AG04450 (cell line): ENCODE measurements around the gene XRCC3. TPM values are rescaled to one million over a fixed set of nuclear protein-coding genes. Genes with fewer than 3 reads are reported as not detected.

Experiments
- CTCF ChIA-PET: fragments of 300-600, 350-600 bp; formaldehyde crosslinking; extraction: SDS; loops from one replicate; lab custom pipeline; 2022; ENCODE audit warnings: antibody characterized with exemption, inconsistent platforms; lab: Charles Lee
- POLR2A ChIA-PET: fragments of 350-600 bp; formaldehyde crosslinking; extraction: SDS; loops from one replicate; lab custom pipeline; 2021; ENCODE audit warnings: antibody characterized with exemption, inconsistent platforms; lab: Yijun Ruan, JAX
- DNase-seq: peaks from one replicate; pipeline ENCODE4 v3.0.0-alpha.2; 2011; ENCODE audit warnings: low read depth, low spot score
- H3K27ac ChIP-seq: one replicate; pipeline ENCODE4 v1.5.1; 2012; ENCODE audit warnings: low read depth, low read length, control low read depth
- H3K27me3 ChIP-seq: one replicate; pipeline ENCODE4 v1.6.0; 2012; ENCODE audit warnings: low read length; ENCODE audit not compliant: control insufficient read depth, insufficient read depth
- H3K4me3 ChIP-seq: 2 replicates; pipeline ENCODE4 v1.5.1; 2011; ENCODE audit warnings: mild to moderate bottlenecking, low read depth, low read length, control low read depth
- H3K9me3 ChIP-seq: 2 replicates; pipeline ENCODE4 v1.5.1; 2012; ENCODE audit warnings: low read length; ENCODE audit not compliant: control insufficient read depth, insufficient read depth
- polyA plus RNA-seq: library from polyadenylated mRNA; depleted of rRNA; stranded (reverse); fragments of >200 nt; gene quantifications from 2 replicates; pipeline ENCODE4 v1.2.3, GENCODE V29; 2011
- TF ChIP-seq, protein P1 (sequence below): IDR thresholded peaks from 2 replicates; pipeline ENCODE4 v1.5.1; 2011; ENCODE audit warnings: low read depth, low read length, control low read depth, inconsistent platforms

The XRCC3 gene
- polyA plus RNA-seq, 1 experiment = 4.8 TPM

DNA sequence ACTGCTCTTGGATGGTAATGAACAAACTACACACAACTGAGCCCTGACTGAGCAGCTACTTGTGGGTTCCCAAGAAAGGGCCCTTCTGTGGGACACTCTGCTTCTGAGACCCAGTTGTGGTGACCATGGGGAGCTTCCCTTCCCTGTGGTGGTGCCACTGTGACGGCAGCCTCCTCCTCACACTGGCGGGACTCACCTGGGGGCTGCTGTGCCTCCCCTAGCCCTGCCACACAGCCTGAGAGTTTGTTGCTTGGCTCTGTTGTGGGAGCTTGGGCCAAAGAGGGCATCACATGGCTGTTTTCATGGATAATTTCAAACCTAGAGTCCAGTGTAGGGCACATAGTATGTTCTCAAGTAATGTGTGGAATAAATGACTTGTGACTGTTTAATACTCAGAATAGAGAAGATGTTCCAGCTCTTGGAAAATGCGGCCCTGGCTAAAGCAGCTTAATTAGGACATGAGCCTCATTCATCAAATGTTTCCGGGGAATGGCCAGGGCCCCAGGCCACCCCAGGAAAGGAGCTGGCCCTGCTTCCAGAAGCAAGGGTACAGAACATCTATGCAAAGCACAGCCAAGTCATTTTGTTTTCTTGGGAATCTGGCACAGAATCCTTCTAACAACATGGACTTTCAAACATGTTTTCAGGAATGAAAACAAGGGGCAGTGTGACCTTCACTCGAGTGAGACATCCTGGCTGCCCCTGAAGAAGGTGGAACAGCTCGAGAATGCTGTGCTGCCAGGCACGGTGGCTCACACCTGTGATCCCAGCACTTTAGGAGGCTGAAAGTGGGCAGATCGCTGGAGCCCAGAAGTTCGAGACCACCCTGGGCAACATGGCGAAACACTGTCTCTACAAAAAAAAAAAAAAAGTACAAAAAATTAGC is 21.5 kb upstream of the XRCC3 start:
- Histone ChIP-seq H3K9me3 (peaks cover 4% of the 10 kb centered on the region; the same call in 1 of the 2 replicates), H3K4me3 (no peak overlapping the region), H3K27ac (no peak overlapping the region), H3K27me3 (no peaks in the 10 kb centered on the region)
- no peak for DNase-seq
- POLR2A ChIA-PET = no interaction called here
- CTCF ChIA-PET = interaction anchor here (0.5 kb wide), 1 partner anchor 51 kb away, joined by 6 read pairs; no protein-coding TSS in a partner anchor
- TF ChIP-seq, protein P1, sequence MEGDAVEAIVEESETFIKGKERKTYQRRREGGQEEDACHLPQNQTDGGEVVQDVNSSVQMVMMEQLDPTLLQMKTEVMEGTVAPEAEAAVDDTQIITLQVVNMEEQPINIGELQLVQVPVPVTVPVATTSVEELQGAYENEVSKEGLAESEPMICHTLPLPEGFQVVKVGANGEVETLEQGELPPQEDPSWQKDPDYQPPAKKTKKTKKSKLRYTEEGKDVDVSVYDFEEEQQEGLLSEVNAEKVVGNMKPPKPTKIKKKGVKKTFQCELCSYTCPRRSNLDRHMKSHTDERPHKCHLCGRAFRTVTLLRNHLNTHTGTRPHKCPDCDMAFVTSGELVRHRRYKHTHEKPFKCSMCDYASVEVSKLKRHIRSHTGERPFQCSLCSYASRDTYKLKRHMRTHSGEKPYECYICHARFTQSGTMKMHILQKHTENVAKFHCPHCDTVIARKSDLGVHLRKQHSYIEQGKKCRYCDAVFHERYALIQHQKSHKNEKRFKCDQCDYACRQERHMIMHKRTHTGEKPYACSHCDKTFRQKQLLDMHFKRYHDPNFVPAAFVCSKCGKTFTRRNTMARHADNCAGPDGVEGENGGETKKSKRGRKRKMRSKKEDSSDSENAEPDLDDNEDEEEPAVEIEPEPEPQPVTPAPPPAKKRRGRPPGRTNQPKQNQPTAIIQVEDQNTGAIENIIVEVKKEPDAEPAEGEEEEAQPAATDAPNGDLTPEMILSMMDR = no peak

DNA sequence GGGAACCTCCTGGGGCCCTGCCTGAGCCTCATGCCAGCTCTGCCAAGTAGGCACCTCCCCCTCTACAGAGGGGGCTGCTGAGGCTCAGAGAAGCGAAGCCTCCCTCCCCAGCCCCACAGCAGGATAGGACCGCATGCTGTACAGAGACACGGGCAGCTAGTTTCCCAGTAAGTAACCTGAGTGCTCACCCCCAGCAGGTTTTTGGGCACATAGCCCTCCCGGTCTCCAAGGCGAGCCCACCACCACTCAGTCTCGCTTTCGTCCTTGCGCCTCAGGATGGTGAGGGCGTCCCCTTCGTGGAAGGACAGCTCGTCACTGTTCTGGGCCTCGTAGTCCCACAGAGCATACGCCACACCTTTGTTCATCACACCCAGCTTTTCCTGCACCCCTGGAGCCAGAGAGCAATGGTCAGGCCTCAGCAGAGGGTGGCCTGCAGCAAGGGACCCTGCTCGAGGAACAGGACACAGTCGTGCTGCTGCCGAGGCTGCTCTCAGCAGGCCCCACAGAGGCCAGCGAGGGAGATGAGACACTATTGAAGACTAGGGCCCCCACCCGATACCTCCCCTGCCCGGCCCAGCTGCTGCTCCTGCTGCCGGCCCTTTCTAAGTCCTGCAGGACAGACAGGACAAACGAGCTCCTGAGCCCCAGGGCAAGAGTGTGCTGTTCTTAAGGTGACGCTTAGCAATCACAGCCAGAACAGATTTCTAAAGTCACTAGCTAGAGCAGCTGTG is 20.7 kb upstream of the XRCC3 start:
- DNase-seq = no peak

GRCh38 chr14:103735439-103735814 is 20.2 kb upstream of the XRCC3 start:
- ChIA-PET CTCF (interaction anchor here (1.1 kb wide), 1 partner anchor 160 kb away, joined by 3 read pairs; no protein-coding TSS in a partner anchor), POLR2A (no interaction called here)
- TF ChIP-seq, protein P1 = no peak
- no peak overlapping the region for H3K27ac ChIP-seq
- H3K27me3 ChIP-seq = no peaks in the 10 kb centered on the region
- H3K9me3 ChIP-seq = peaks cover 4% of the 10 kb centered on the region; the same call in 1 of the 2 replicates
- no peak overlapping the region for H3K4me3 ChIP-seq
- no peak for DNase-seq

More for the DNA sequence above, 20.7 kb upstream of the XRCC3 start:
- Histone ChIP-seq H3K4me3 (no peak overlapping the region), H3K27me3 (no peaks in the 10 kb centered on the region), H3K9me3 (peaks cover 4% of the 10 kb centered on the region; the same call in 1 of the 2 replicates), H3K27ac (no peak overlapping the region)
- POLR2A ChIA-PET = no interaction called here
- CTCF ChIA-PET = interaction anchor here (1.1 kb wide), 1 partner anchor 161 kb away, joined by 3 read pairs; no protein-coding TSS in a partner anchor
- TF ChIP-seq, protein P1 = no peak

DNA sequence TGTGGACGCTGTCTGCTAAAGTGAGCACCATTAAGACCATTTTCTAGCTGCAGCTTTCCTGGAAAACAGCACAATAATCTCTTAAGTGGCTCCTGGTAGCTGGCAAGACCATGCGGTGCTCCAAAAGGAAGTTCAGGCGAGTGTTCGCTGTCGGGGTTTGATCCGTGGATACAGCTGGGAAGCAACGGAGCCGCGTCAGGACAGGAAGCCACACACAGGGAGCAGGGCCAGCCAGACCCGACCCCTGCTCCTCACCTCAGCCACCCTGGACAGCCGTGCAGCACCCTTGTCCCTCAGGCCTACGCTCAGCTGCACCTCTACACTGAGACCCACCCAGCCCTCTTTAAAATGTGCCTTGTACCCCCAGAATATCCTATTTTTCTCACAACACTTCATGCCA is 19.8 kb upstream of the XRCC3 start:
- DNase-seq = no peak
- ChIA-PET CTCF (interaction anchor here (1.1 kb wide), 1 partner anchor 160 kb away, joined by 3 read pairs; no protein-coding TSS in a partner anchor), POLR2A (no interaction called here)
- Histone ChIP-seq H3K27ac (no peak overlapping the region), H3K4me3 (no peak overlapping the region), H3K27me3 (no peaks in the 10 kb centered on the region), H3K9me3 (peaks cover under 1% of the 10 kb centered on the region; the same call in 1 of the 2 replicates)
- TF ChIP-seq, protein P1 = no peak
